Measurements from ENCODE around the gene SYT15.

DNA sequence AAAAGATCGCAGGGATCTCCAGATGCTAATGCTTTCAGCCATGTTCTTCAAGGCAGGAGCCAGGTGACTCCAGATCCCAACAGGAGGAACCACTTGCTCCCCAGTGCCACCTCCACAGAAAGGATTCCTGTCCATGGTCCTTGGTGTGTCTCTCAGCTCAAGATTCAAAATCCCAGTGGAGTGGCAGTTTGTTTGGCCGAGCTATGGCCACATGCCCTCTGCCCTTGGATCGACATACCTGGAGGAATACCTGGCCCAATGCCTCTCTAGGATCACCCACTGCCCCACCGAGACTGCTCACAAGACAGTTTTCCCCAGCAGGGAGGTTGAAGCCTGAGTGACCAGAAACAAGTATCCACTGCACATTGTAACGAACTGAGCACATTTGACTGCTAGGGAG lies 18.5 kb upstream of the SYT15 start:
- no peak for TF ChIP-seq POLR2AphosphoS5 (IDR thresholded peaks at IDR 0.05)
- TF ChIP-seq, protein P1, sequence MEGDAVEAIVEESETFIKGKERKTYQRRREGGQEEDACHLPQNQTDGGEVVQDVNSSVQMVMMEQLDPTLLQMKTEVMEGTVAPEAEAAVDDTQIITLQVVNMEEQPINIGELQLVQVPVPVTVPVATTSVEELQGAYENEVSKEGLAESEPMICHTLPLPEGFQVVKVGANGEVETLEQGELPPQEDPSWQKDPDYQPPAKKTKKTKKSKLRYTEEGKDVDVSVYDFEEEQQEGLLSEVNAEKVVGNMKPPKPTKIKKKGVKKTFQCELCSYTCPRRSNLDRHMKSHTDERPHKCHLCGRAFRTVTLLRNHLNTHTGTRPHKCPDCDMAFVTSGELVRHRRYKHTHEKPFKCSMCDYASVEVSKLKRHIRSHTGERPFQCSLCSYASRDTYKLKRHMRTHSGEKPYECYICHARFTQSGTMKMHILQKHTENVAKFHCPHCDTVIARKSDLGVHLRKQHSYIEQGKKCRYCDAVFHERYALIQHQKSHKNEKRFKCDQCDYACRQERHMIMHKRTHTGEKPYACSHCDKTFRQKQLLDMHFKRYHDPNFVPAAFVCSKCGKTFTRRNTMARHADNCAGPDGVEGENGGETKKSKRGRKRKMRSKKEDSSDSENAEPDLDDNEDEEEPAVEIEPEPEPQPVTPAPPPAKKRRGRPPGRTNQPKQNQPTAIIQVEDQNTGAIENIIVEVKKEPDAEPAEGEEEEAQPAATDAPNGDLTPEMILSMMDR (IDR thresholded peaks at IDR 0.05) = no peak
- no peak for TF ChIP-seq POLR2A (IDR thresholded peaks at IDR 0.05)
